ENCODE results near the gene C10orf71.

- TF ChIP-seq KDM1A (IDR thresholded peaks at IDR 0.05; ENCODE audit: borderline replicate concordance, low read length) = no peak
- no peak for TF ChIP-seq CTCF (IDR thresholded peaks at IDR 0.05; ENCODE audit: control extremely low read depth in 1 of 3, insufficient read depth in 1 of 3, low read depth in 1 of 3, low read length in 3 of 3)
- no peak for TF ChIP-seq TAF1 (IDR thresholded peaks at IDR 0.05; ENCODE audit: low read depth, low read length)
- no peak for TF ChIP-seq CREB1 (IDR thresholded peaks at IDR 0.05)
- no peak for TF ChIP-seq YY1 (IDR thresholded peaks at IDR 0.05; ENCODE audit: low read depth, low read length)
- TF ChIP-seq JUN (IDR thresholded peaks at IDR 0.05; ENCODE audit: low read depth, low read length) = no peak
- TF ChIP-seq TEAD4 (IDR thresholded peaks at IDR 0.05; ENCODE audit: low read depth, low read length) = no peak
- TF ChIP-seq MAX (IDR thresholded peaks at IDR 0.05) = no peak
- no peak for TF ChIP-seq CHD1 (IDR thresholded peaks at IDR 0.05; ENCODE audit: low read depth, low read length)
- no peak for TF ChIP-seq RNF2 (IDR thresholded peaks at IDR 0.05; ENCODE audit: borderline replicate concordance, low read depth, low read length, missing control alignments, poor library complexity, severe bottlenecking)
- no peak for TF ChIP-seq ATF3 (IDR thresholded peaks at IDR 0.05; ENCODE audit: insufficient read depth, low read depth, low read length)
- TF ChIP-seq SIN3A (conservative IDR thresholded peaks at IDR 0.05 in 1 of 2, IDR thresholded peaks at IDR 0.05 in 1 of 2; ENCODE audit: low read depth in 1 of 2, low read length in 2 of 2) = no peak
- TF ChIP-seq POLR2A (IDR thresholded peaks at IDR 0.05; ENCODE audit: control extremely low read depth in 1 of 2, low read depth in 2 of 2, low read length in 2 of 2) = no peak
Measured at GRCh38 chr10:49275896-49276295, 23.1 kb upstream of the C10orf71 start.
